GM12878 (cell line): ENCODE measurements around the gene SEPTIN1. TPM values are rescaled to one million over a fixed set of nuclear protein-coding genes. Genes with fewer than 3 reads are reported as not detected.

Source experiments
- CHD4 ChIP-seq: fragments of 200-600 bp; sonication (generic); IDR thresholded peaks from 2 replicates; pipeline ENCODE4 v1.6.1; 2016; ENCODE audit warnings: mild to moderate bottlenecking
- E2F8 ChIP-seq: fragments of 450-650 bp; IDR thresholded peaks from 2 replicates; pipeline ENCODE4 v1.6.1; 2018; ENCODE audit warnings: mild to moderate bottlenecking, low read depth, moderate library complexity; ENCODE audit not compliant: partially characterized antibody
- EP300 ChIP-seq, 2 experiments: fragments of 150-350 bp in 1 of 2; IDR thresholded peaks; 2 replicates each; pipeline ENCODE4 v1.6.1; 2011 to 2012; ENCODE audit warnings: low read depth in 2 of 2, low read length in 2 of 2, borderline replicate concordance in 1 of 2, improper control_type of control experiment in 1 of 2, inconsistent platforms in 1 of 2; ENCODE audit not compliant: control insufficient read depth in 1 of 2
- FOS ChIP-seq: IDR thresholded peaks from 3 replicates; pipeline ENCODE4 v1.6.1; 2011; ENCODE audit warnings: borderline replicate concordance; ENCODE audit not compliant: insufficient read length; ENCODE audit errors: extremely low read depth
- IKZF2 ChIP-seq, 2 experiments: fragments of 450-650 bp; IDR thresholded peaks; 2 replicates each; pipeline ENCODE4 v1.6.1; 2017; ENCODE audit warnings: mild to moderate bottlenecking in 2 of 2, moderate library complexity in 2 of 2
- JUND ChIP-seq: IDR thresholded peaks from 2 replicates; pipeline ENCODE4 v1.6.1; 2012; ENCODE audit warnings: low read depth, mild to moderate bottlenecking, low read length, improper control_type of control experiment, moderate library complexity
- MLLT1 ChIP-seq: fragments of 450-650 bp; IDR thresholded peaks from 2 replicates; pipeline ENCODE4 v1.6.1; 2016; ENCODE audit warnings: mild to moderate bottlenecking
- MTA2 ChIP-seq: fragments of 450-650 bp; IDR thresholded peaks from 2 replicates; pipeline ENCODE4 v1.6.1; 2016; ENCODE audit warnings: low read depth, mild to moderate bottlenecking, moderate library complexity
- MXI1 ChIP-seq: fragments of 150-350 bp; IDR thresholded peaks from 2 replicates; pipeline ENCODE4 v1.6.1; 2011; ENCODE audit warnings: low read depth, mild to moderate bottlenecking, inconsistent platforms, low read length, improper control_type of control experiment
- NR2C1 ChIP-seq: fragments of 450-650 bp; IDR thresholded peaks from 2 replicates; pipeline ENCODE4 v1.6.1; 2017; ENCODE audit warnings: antibody characterized with exemption, mild to moderate bottlenecking, moderate library complexity
- NRF1 ChIP-seq: conservative IDR thresholded peaks from 2 replicates; pipeline ENCODE4 v1.6.1; 2011; ENCODE audit warnings: mild to moderate bottlenecking, low read depth, low read length, improper control_type of control experiment
- PML ChIP-seq: IDR thresholded peaks from 2 replicates; pipeline ENCODE4 v1.6.1; 2012; ENCODE audit warnings: low read length, inconsistent platforms
- POLR2AphosphoS2 ChIP-seq: IDR thresholded peaks from 2 replicates; pipeline ENCODE4 v1.6.1; 2011; ENCODE audit warnings: low read depth, mild to moderate bottlenecking, low read length, improper control_type of control experiment, moderate library complexity
- POU2F2 ChIP-seq: IDR thresholded peaks from 3 replicates; pipeline ENCODE4 v1.6.1; 2011; ENCODE audit warnings: low read depth, mild to moderate bottlenecking, low read length, borderline replicate concordance
- RB1 ChIP-seq: fragments of 450-650 bp; formaldehyde crosslinking; IDR thresholded peaks from 2 replicates; pipeline ENCODE4 v1.6.1; 2017; ENCODE audit warnings: mild to moderate bottlenecking, borderline replicate concordance
- RBBP5 ChIP-seq: fragments of 200-600 bp; sonication (generic); conservative IDR thresholded peaks from 2 replicates; pipeline ENCODE4 v1.6.1; 2016
- RCOR1 ChIP-seq: conservative IDR thresholded peaks from 2 replicates; pipeline ENCODE4 v1.6.1; 2012; ENCODE audit warnings: low read depth, low read length, improper control_type of control experiment
- RELB ChIP-seq: fragments of 450-650 bp; IDR thresholded peaks from 2 replicates; pipeline ENCODE4 v1.6.1; 2017; ENCODE audit warnings: low read depth, mild to moderate bottlenecking, moderate library complexity
- RFX5 ChIP-seq: IDR thresholded peaks from 2 replicates; pipeline ENCODE4 v1.6.1; 2011; ENCODE audit warnings: low read depth, low read length, improper control_type of control experiment
- SIX5 ChIP-seq: IDR thresholded peaks from 2 replicates; pipeline ENCODE4 v1.6.1; 2011; ENCODE audit warnings: mild to moderate bottlenecking, low read depth, low read length, moderate library complexity; ENCODE audit not compliant: severe bottlenecking
- SMARCA5 ChIP-seq: fragments of 450-650 bp; IDR thresholded peaks from 2 replicates; pipeline ENCODE4 v1.6.1; 2017; ENCODE audit warnings: mild to moderate bottlenecking
- SUPT20H ChIP-seq: IDR thresholded peaks from 2 replicates; pipeline ENCODE4 v1.6.1; 2011; ENCODE audit warnings: low read depth, mild to moderate bottlenecking, low read length, moderate library complexity, borderline replicate concordance; ENCODE audit not compliant: control insufficient read depth
- TCF3 ChIP-seq: IDR thresholded peaks from 2 replicates; pipeline ENCODE4 v1.6.1; 2012; ENCODE audit warnings: low read depth, mild to moderate bottlenecking, low read length, borderline replicate concordance; ENCODE audit not compliant: insufficient read depth
- ZNF384 ChIP-seq: IDR thresholded peaks from 2 replicates; pipeline ENCODE4 v1.6.1; 2012; ENCODE audit warnings: low read depth, mild to moderate bottlenecking, low read length, improper control_type of control experiment, borderline replicate concordance
- polyA plus RNA-seq, 11 experiments: library from polyadenylated mRNA; depleted of rRNA in 4 of 11; unstranded in 6 of 11; stranded (reverse) in 5 of 11; fragments of >200 nt; fragmentation: Nextera tagmentation in 4 of 11; fragmentation: Illumina TruSeq in 1 of 11; extraction: Ambion mirVana in 4 of 11; extraction: Trizol in 1 of 11; gene quantifications; 1 replicate in 1 of 11; 2 replicates in 10 of 11; pipeline versions ENCODE4 v1.2.1 to v1.2.3, GENCODE V29; 2011 to 2016; ENCODE audit warnings: inconsistent platforms in 2 of 11, missing spikeins in 2 of 11, low read depth in 1 of 11
- total RNA-seq, 4 experiments: library from RNA; depleted of rRNA in 3 of 4; stranded (reverse); fragments of >200 nt in 3 of 4; fragmentation: Illumina TruSeq in 1 of 4; extraction: Trizol in 1 of 4; gene quantifications; 2 replicates each; pipeline versions ENCODE4 v1.2.1 to v1.2.3, GENCODE V29; 2013 to 2021

The SEPTIN1 gene
- total and polyA plus RNA-seq, 10 of the 15 experiments (the other 5 are each of a cell fraction or from before 2014, with no cell fraction given) = 2.8 to 153 (median 94.1) TPM

- TF ChIP-seq E2F8 (no peak), NRF1 (no peak), MXI1 (no peak), RB1 (no peak), RELB (no peak), TCF3 (no peak), JUND (no peak), POU2F2 (no peak), IKZF2 (IDR thresholded peaks at IDR 0.05) (0 out of 4 replicates have a peak, but pooled peaks of 1 of the 2 experiments have one; percentile 21), MTA2 (peak; percentile 37; the same call in 1 of the 2 replicates), RBBP5 (no peak), RCOR1 (no peak), POLR2AphosphoS2 (no peak; the same call in 1 of the 2 replicates), CHD4 (no peak), EP300 (IDR thresholded peaks at IDR 0.05; ENCODE audit: borderline replicate concordance in 1 of 2, control insufficient read depth in 1 of 2, low read depth in 2 of 2, low read length in 2 of 2) (no peak), RFX5 (no peak), FOS (no peak), SIX5 (no peak), MLLT1 (0 out of 2 replicates have a peak, but pooled peaks have one; percentile 37), SUPT20H (no peak), SMARCA5 (no peak; the same call in 1 of the 2 replicates), ZNF384 (peak; percentile 51; the same call in 1 of the 2 replicates), NR2C1 (peak; percentile 46; the same call in 1 of the 2 replicates), PML (0 out of 2 replicates have a peak, but pooled peaks have one; percentile 5)
Measured at GRCh38 chr16:30335598-30336474, 46.5 kb downstream of the SEPTIN1 start (continued).
